ENCODE measurements around the gene MT1A. TPM values are rescaled to one million over a fixed set of nuclear protein-coding genes. Genes with fewer than 3 reads are reported as not detected.

The MT1A gene
- total RNA-seq, 1 donor from 2014 or later, result not detected

DNA sequence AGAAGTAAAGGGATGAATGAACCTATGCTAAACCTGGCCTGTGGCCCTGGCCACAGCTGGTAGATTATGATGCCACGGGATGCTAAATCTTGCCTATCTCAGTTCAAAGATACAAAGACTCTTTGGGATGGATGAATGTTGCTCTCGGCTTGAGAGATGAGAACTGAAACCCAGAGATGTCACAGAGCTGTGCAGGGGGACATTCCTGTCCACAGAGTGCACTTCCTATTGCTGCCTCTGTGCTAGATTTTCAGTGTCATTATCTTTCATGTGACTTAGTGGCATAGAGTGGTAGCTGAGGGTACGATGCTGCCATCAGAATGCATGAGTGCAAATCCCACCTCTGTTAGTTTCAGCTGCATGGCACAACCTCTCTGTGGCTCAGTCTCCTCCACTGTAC is 8.3 kb upstream of the MT1A start:
- ATAC-seq (ENCODE audit: low read depth), result peak; percentile 95
- Mint-ChIP-seq H3K9me3 (no peaks in the 10 kb centered on the region), H3K4me1 (peaks cover 47% of the 10 kb centered on the region), H3K4me3 (peak overlapping the region; percentile 50), H3K36me3 (ENCODE audit: low read depth) (no peaks in the 10 kb centered on the region), H3K27ac (peak overlapping the region; percentile 64), H3K27me3 (peaks cover 43% of the 10 kb centered on the region)
- no peak for DNase-seq
- intact Hi-C loops (cut with micrococcal nuclease), result loop anchor here (1.0 to 10.0 kb wide), 5 partner anchors 13 to 305 kb away; partner anchors contain the start of genes HERPUD1 and MT1X
- POLR2A ChIA-PET, result interaction anchor here (0.9 to 1.3 kb wide), 5 partner anchors 10 to 53 kb away, joined by 3 to 6 read pairs (median 3); partner anchors contain the start of gene MT2A
- TF ChIP-seq CTCF (IDR thresholded peaks at IDR 0.05), result no peak
- CTCF ChIA-PET, result interaction anchor here (0.7 to 1.7 kb wide), 5 partner anchors 13 to 72 kb away, joined by 3 to 6 read pairs (median 4); partner anchors contain the start of gene MT2A

- H3K27ac Mint-ChIP-seq, result no peak overlapping the region
Measured at GRCh38 chr16:56631197-56631596, 7.3 kb upstream of the MT1A start.

GRCh38 chr16:56631832-56632155 is 6.7 kb upstream of the MT1A start:
- ATAC-seq (ENCODE audit: low read depth), result no peak
- intact Hi-C loops (cut with micrococcal nuclease), result loop anchor here (5.0 to 10.0 kb wide), 2 partner anchors 41 to 303 kb away; partner anchors contain the start of gene HERPUD1
- peak overlapping the region; percentile 65 for H3K4me3 Mint-ChIP-seq
- peaks cover 36% of the 10 kb centered on the region for H3K27me3 Mint-ChIP-seq
- DNase-seq, result no peak
- ChIA-PET CTCF (no interaction called here), POLR2A (no interaction called here)
- no peaks in the 10 kb centered on the region for H3K9me3 Mint-ChIP-seq
- no peak overlapping the region for H3K27ac Mint-ChIP-seq
- H3K4me1 Mint-ChIP-seq, result peaks cover 43% of the 10 kb centered on the region
- TF ChIP-seq CTCF (IDR thresholded peaks at IDR 0.05), result no peak
- H3K36me3 Mint-ChIP-seq (ENCODE audit: low read depth), result no peaks in the 10 kb centered on the region

More at GRCh38 chr16:56631197-56631596, 7.3 kb upstream of the MT1A start:
- POLR2A ChIA-PET, result no interaction called here
- no peak overlapping the region for H3K4me3 Mint-ChIP-seq
- intact Hi-C loops (cut with micrococcal nuclease), result loop anchor here (5.0 to 10.0 kb wide), 2 partner anchors 41 to 304 kb away; partner anchors contain the start of gene HERPUD1
- DNase-seq (no peak), ATAC-seq (ENCODE audit: low read depth) (no peak)
- TF ChIP-seq CTCF (IDR thresholded peaks at IDR 0.05), result no peak
- no peaks in the 10 kb centered on the region for H3K36me3 Mint-ChIP-seq (ENCODE audit: low read depth)
- H3K9me3 Mint-ChIP-seq, result no peaks in the 10 kb centered on the region
- CTCF ChIA-PET, result interaction anchor here (1.5 to 1.7 kb wide), 2 partner anchors 30 to 71 kb away, joined by 5 to 6 read pairs; no protein-coding TSS in a partner anchor
- peaks cover 35% of the 10 kb centered on the region for H3K27me3 Mint-ChIP-seq
- peaks cover 43% of the 10 kb centered on the region for H3K4me1 Mint-ChIP-seq

- H3K9me3 Mint-ChIP-seq, result no peaks in the 10 kb centered on the region
- intact Hi-C loops (cut with micrococcal nuclease), result loop anchor here (5.0 to 10.0 kb wide), 2 partner anchors 40 to 302 kb away; partner anchors contain the start of gene HERPUD1
- TF ChIP-seq CTCF (IDR thresholded peaks at IDR 0.05), result no peak
- CTCF ChIA-PET, result no interaction called here
- no peaks in the 10 kb centered on the region for H3K36me3 Mint-ChIP-seq (ENCODE audit: low read depth)
- peaks cover 39% of the 10 kb centered on the region for H3K27me3 Mint-ChIP-seq
- POLR2A ChIA-PET, result no interaction called here
- H3K4me3 Mint-ChIP-seq, result peak within 1 kb of the TSS; percentile 65
- ATAC-seq (ENCODE audit: low read depth), result no peak
- no peak for DNase-seq
- peaks cover 43% of the 10 kb centered on the region for H3K4me1 Mint-ChIP-seq
- no peak within 1 kb of the TSS for H3K27ac Mint-ChIP-seq
Measured at GRCh38 chr16:56632156-56632847, 6.2 kb upstream of the MT1A start, which contains the start of gene MT1M. Gene MT1M, plus strand, starts transcription at chr16:56632659. Its CDS starts 73 bp downstream, at chr16:56632732.

DNA sequence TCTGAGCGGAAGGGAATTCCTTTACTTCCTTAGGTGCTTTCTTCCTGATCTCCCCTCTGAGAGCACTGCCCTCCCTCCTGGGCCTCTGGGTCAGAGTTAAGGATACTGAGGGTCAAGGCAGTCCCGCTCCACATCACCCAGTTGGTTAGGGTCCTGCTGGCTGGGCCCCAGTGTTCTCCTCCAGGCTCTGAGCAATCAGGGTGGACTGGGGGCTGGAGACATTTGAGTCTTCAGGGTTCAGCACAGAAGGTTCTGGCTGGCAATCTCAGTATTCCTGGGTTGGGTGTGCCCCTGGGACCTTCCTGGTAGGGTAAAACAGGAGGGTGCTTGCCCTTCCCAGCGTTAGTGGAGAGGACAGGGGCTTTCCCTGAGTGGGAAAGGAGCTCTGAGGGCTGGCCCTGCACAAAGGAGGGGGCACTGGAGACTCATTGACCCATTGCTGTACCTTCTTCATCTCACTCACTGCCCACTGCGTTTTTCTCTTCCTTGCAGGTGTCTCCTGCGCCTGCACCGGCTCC is 5.6 kb upstream of the MT1A start:
- no peak for ATAC-seq (ENCODE audit: low read depth)
- Mint-ChIP-seq H3K27me3 (peaks cover 44% of the 10 kb centered on the region), H3K4me1 (peaks cover 45% of the 10 kb centered on the region), H3K4me3 (peak overlapping the region; percentile 41), H3K27ac (no peak overlapping the region), H3K9me3 (no peaks in the 10 kb centered on the region), H3K36me3 (ENCODE audit: low read depth) (no peaks in the 10 kb centered on the region)
- no peak for DNase-seq
- ChIA-PET POLR2A (no interaction called here), CTCF (no interaction called here)
- TF ChIP-seq CTCF (IDR thresholded peaks at IDR 0.05), result no peak
- intact Hi-C loops (cut with micrococcal nuclease), result loop anchor here (5.0 to 10.0 kb wide), 2 partner anchors 39 to 302 kb away; partner anchors contain the start of gene HERPUD1
